Measurements from ENCODE around the gene UBTF. TPM values are rescaled to one million over a fixed set of nuclear protein-coding genes. Genes with fewer than 3 reads are reported as not detected.
A peak's percentile ranks its signal among the peaks of the same experiment; 100 is the strongest.

Gene UBTF
- total RNA-seq, 1 donor from 2014 or later: 23.7 TPM

DNA sequence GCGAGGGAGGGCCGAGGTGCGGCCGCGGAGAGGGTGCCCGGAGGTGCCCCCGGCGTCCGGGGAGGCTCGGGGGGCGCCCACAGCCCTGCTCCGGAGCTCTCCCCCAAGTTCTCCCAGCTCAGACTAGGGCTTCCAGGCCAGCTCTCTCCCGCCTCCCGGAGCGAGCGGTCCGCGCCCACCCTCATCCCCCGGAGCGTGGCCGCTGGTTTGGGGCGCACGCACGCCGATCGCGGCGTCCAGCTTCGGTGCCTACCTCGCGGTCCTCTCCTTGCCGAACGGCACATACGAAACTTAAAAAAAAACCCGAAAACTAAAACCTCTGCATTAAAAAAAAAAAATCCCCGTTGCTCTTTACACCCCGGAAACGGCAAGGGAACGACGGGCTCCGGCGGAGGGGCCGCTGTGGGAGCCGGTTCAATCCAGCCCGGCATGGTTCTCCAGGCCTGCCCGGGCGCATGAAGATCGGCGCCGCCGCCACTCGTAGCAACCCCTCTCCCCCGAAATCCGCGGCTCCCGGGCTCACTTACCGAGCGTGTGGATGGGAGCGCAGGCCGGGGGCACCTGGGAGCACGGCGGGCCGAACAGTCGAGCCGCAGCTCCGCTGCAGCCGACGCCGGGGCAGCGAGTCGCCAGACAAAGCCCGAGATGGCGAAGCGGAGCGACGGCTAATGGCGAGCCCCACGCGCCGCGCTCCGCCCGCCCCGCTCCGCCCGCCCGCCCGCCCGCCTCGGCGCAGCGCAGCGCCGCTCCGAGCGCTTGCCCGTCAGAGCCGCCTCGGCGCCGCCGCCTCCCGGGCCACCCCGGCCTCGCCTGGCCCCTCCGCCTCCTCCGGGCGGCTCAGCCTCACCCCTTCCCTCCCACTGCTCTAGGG is 973 bp upstream of the UBTF start:
- TF ChIP-seq CTCF (IDR thresholded peaks at IDR 0.05) (no peak), EZH2phosphoT487 (IDR thresholded peaks at IDR 0.05) (no peak)
- Mint-ChIP-seq H3K36me3 (peaks cover 6% of the 10 kb centered on the region), H3K27me3 (ENCODE audit: insufficient read depth, low read depth) (peaks cover 13% of the 10 kb centered on the region), H3K4me3 (peak overlapping the region; percentile 93), H3K9me3 (no peaks in the 10 kb centered on the region), H3K27ac (peak overlapping the region; percentile 79), H3K4me1 (peaks cover 26% of the 10 kb centered on the region)
- H3K79me2 ChIP-seq (ENCODE audit: low read depth): peaks cover 72% of the 10 kb centered on the region
- no peak overlapping the region for H2AFZ ChIP-seq (replicated peaks)
- peak overlapping the region; percentile 82 for H3K9ac ChIP-seq
- peak overlapping the region; percentile 95 for H3K27ac ChIP-seq
- peak; percentile 71 for DNase-seq (ENCODE audit: low spot score)
- peaks cover 59% of the 10 kb centered on the region for H4K20me1 ChIP-seq (ENCODE audit: low read depth)
- peaks cover 10% of the 10 kb centered on the region for H3K4me1 ChIP-seq
- peak overlapping the region; percentile 86 for H3K4me3 ChIP-seq
- H3F3A ChIP-seq (ENCODE audit: low read depth): peaks cover 38% of the 10 kb centered on the region
- no peaks in the 10 kb centered on the region for H3K9me3 ChIP-seq (ENCODE audit: low read depth)
- peak overlapping the region; percentile 92 for H3K4me2 ChIP-seq
- no peaks in the 10 kb centered on the region for H3K27me3 ChIP-seq
- H3K36me3 ChIP-seq: no peaks in the 10 kb centered on the region

DNA sequence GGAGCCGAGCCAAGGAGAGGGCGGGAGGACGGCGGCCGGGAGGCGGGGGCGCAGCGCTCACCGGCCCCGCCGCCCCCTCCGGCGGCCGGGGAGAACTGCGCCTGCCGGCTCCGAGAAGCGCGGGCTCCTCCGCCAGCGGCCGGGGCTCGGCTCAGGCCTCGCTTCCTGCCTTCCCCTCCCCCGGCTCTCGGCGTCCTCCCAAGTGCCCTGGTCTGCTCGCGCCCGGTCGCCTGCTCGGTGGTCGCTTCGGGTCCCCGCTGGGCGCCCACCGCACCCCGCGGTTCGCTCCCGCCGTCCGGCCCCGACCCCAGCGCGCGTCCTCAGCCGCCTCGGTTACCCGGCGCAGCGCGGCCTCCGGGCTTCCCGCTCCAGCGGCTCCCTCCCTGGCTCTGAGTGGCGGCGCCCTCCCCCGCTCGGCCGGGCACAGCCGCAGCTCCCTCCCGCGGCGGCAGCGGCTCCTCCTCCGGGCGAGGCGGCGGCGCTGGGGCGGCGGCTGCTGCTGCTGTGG is 313 bp downstream of the UBTF start:
- Mint-ChIP-seq H3K27me3 (ENCODE audit: insufficient read depth, low read depth) (peaks cover 12% of the 10 kb centered on the region), H3K4me1 (peaks cover 26% of the 10 kb centered on the region), H3K9me3 (no peaks in the 10 kb centered on the region), H3K4me3 (no peak overlapping the region), H3K36me3 (peaks cover 7% of the 10 kb centered on the region), H3K27ac (no peak overlapping the region)
- H2AFZ ChIP-seq (replicated peaks): no peak overlapping the region
- no peaks in the 10 kb centered on the region for H3K27me3 ChIP-seq
- H3K9ac ChIP-seq: peak overlapping the region; percentile 88
- H4K20me1 ChIP-seq (ENCODE audit: low read depth): peaks cover 59% of the 10 kb centered on the region
- peaks cover 10% of the 10 kb centered on the region for H3K4me1 ChIP-seq
- H3K4me3 ChIP-seq: peak overlapping the region; percentile 86
- peak overlapping the region; percentile 92 for H3K4me2 ChIP-seq
- peak; percentile 93 for DNase-seq (ENCODE audit: low spot score)
- peak overlapping the region; percentile 95 for H3K27ac ChIP-seq
- no peaks in the 10 kb centered on the region for H3K36me3 ChIP-seq
- TF ChIP-seq EZH2phosphoT487 (IDR thresholded peaks at IDR 0.05) (no peak), CTCF (IDR thresholded peaks at IDR 0.05) (peak; percentile 50)
- H3K79me2 ChIP-seq (ENCODE audit: low read depth): peaks cover 73% of the 10 kb centered on the region
- H3F3A ChIP-seq (ENCODE audit: low read depth): peaks cover 38% of the 10 kb centered on the region
- no peaks in the 10 kb centered on the region for H3K9me3 ChIP-seq (ENCODE audit: low read depth)

GRCh38 chr17:44218344-44219107 is 949 bp downstream of the UBTF start:
- TF ChIP-seq CTCF (IDR thresholded peaks at IDR 0.05) (peak; percentile 66), EZH2 (IDR thresholded peaks at IDR 0.05) (no peak)
- peak overlapping the region; percentile 86 for H3K4me3 ChIP-seq
- no peaks in the 10 kb centered on the region for H3K27me3 ChIP-seq
- H3K27ac ChIP-seq: peak overlapping the region; percentile 95
- H3K79me2 ChIP-seq (ENCODE audit: low read depth): peaks cover 73% of the 10 kb centered on the region
- no peaks in the 10 kb centered on the region for H3K9me3 ChIP-seq (ENCODE audit: low read depth)
- DNase-seq (ENCODE audit: low spot score): peak; percentile 94
- Mint-ChIP-seq H3K27ac (peak overlapping the region; percentile 37), H3K27me3 (ENCODE audit: insufficient read depth, low read depth) (peaks cover 12% of the 10 kb centered on the region), H3K4me1 (peaks cover 28% of the 10 kb centered on the region), H3K4me3 (peak overlapping the region; percentile 88), H3K9me3 (no peaks in the 10 kb centered on the region), H3K36me3 (peaks cover 12% of the 10 kb centered on the region)
- H3K4me1 ChIP-seq: peaks cover 10% of the 10 kb centered on the region
- peak overlapping the region; percentile 42 for H3K9ac ChIP-seq
- H2AFZ ChIP-seq (replicated peaks): no peak overlapping the region
- H4K20me1 ChIP-seq (ENCODE audit: low read depth): peaks cover 55% of the 10 kb centered on the region
- peaks cover 38% of the 10 kb centered on the region for H3F3A ChIP-seq (ENCODE audit: low read depth)
- H3K36me3 ChIP-seq: no peaks in the 10 kb centered on the region
- peak overlapping the region; percentile 88 for H3K4me2 ChIP-seq

All from neural progenitor cell (in vitro differentiated cells).